NCI-H2227 (cell line): ENCODE measurements around the gene E2F2.
"Not testable (repeated sequence)": the region's sequence is repeated elsewhere in the genome, so short reads cannot be mapped to it uniquely, and the experiment has no call there.

Source experiments
- DNase-seq: peaks from one replicate; lab custom pipeline; 2025; ENCODE audit not compliant: unreplicated experiment; lab: John Stamatoyannopoulos, UW

The E2F2 gene

GRCh38 chr1:23525558-23526250, 5.3 kb downstream of the E2F2 start:
- no peak for DNase-seq

GRCh38 chr1:23524716-23525401, 6.2 kb downstream of the E2F2 start:
- peak; percentile 78 for DNase-seq

- DNase-seq, result no peak
These were observed 6.9 kb downstream of the E2F2 start for GRCh38 chr1:23524163-23524562.

- no peak for DNase-seq
These were observed 8.6 kb downstream of the E2F2 start for GRCh38 chr1:23522244-23522982.

- DNase-seq, result peak; percentile 11
These were observed 9.4 kb downstream of the E2F2 start for GRCh38 chr1:23521588-23521987.

- no peak for DNase-seq
These were observed 13.5 kb downstream of the E2F2 start for GRCh38 chr1:23517581-23517980.

- DNase-seq, result no peak
These were observed 15.1 kb downstream of the E2F2 start for GRCh38 chr1:23515905-23516304.

- no peak for DNase-seq
These were observed 16.8 kb downstream of the E2F2 start for GRCh38 chr1:23514111-23514679.

GRCh38 chr1:23509896-23510295, 21.1 kb downstream of the E2F2 start:
- no peak for DNase-seq

DNA sequence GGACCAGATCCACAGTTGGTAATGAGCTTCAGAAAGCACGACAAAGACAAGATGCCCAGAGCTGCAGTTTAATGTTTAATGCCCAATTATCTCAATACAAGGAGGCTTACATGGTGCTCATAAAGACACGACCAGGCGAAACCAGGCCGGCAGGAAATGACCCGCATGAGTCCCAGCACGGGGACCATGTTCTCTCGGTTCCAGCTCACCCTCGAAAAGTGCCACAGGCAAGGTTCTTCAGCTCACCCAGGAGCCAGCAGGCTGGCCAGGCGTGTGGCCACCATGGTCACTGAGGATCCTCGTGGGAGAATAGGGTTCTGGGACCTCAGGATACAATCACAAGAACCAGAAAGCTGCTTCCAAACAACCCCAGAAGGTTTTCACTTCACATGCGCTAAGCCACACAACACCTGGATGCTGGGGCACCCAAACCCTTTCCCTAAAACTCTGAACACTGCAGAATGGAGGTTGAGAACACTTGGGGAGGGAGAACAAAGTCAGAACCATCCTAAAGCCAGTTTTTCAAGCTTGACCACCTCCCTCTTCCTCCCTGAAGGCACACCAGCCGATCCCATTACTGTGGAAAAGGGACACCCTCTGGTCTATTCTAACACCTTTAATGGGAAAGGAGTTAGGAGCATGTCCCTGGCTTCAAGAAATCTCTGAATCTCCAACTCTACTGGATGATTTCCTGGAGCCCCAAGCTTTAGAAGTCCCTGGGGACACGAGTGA, 24.5 kb downstream of the E2F2 start:
- DNase-seq, result no peak

DNA sequence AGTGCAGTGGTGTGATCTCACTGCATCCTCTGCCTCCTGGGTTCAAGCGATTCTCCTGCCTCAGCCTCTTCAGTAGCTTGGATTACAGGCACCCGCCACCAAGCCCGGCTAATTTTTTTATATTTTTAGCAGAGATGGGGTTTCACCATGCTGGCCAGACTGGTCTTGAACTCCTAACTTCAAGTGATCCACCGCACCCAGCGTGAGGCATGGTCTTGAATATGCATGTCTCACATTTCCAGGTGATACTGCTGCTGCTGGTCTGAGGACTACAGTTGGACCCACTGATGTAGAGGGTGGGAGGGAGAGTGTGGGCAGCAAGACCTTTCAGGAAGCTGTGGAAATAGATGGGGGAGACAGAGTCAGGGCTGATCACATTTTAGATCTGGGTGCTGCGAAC, 25.2 kb downstream of the E2F2 start:
- DNase-seq, result no peak

GRCh38 chr1:23504156-23504555, 26.9 kb downstream of the E2F2 start:
- not testable (repeated sequence) for DNase-seq

DNA sequence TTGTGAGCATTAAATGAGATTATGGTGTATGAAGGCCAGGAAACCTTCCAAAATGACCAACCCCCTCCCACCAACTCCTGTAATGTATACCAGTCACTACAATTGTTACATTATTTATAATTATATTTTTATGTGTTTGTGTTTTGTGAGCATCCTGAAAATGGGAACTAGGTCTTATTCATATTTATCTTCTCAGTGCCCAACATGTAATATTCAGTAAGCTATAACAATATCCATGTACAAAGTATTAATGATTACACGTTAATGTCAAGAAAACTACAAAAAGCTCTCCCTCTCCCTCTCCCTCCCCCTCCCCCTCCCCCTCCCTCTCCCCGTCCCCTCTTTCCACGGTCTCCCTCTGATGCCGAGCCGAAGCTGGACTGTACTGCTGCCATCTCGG, 28.1 kb downstream of the E2F2 start:
- no peak for DNase-seq

DNA sequence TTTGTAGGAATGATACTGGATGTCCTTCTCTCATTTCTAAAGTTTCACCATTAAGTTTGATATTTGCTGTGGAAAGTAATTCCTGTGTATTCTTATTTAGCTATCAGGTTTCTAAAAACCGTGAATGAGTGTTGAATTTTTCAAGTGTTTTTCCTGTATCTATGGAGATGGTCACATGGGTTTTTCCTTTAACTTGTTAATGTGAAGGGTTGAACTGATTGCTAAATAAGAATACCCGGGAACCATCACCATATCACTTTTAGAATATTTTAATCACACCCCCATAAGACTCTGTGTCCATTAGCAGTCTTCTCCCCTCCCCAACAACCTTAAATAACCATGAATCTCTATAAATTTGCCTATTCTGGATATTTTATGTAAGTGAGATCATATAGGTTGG, 30.6 kb downstream of the E2F2 start:
- no peak for DNase-seq

- no peak for DNase-seq
These were observed 33.1 kb downstream of the E2F2 start for GRCh38 chr1:23497777-23498439.

DNA sequence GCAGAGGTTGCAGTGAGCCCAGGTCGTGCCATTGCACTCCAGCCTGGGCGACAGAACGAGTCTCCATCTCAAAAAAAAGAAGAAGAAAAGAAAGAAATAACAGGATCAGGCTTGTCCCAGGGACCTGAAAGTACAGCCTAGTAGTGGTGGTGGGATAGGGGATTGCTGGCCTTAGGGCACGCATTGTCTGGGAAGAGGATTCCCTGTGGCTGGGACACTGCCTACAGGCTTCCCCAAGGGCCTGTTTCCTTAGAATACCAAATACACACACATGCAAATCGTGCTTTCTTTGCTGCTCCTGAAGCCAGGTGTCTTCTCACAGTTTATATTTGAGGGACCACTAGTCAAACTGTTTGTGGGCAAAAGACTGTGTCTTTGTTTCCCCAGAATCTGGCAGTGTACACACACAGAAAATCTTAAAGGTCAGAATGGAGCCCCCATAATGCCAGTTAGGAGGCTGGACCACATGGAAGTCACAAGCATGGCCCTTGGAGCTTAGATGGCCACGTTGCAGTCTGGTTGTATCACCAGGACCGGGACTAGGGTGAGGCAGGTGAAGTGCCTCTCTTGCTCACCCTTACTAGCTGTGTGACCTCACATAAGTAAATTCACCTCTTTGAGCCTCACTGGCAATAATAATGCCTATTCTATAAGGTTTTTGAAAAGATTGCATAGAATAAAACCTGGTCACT, 34.4 kb downstream of the E2F2 start:
- DNase-seq, result no peak

DNA sequence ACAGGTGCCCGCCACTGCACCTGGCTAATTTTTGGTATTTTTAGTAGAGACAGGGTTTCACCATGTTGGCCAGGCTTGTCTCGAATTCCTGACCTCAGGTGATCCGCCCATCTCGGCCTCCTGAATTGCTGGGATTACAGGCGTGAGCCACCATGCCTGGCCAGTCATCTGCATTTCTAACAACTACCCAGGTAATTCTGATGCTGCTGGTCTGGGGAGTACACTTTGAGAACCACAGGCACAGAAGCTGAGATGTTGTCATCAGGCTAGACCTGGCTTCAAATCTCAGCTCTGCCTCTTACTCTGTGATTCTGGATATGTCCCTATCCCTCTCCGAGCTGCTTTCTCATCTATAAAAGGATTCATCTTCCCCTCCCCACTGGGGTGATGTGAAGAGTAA, 36.2 kb downstream of the E2F2 start:
- not testable (repeated sequence) for DNase-seq

DNA sequence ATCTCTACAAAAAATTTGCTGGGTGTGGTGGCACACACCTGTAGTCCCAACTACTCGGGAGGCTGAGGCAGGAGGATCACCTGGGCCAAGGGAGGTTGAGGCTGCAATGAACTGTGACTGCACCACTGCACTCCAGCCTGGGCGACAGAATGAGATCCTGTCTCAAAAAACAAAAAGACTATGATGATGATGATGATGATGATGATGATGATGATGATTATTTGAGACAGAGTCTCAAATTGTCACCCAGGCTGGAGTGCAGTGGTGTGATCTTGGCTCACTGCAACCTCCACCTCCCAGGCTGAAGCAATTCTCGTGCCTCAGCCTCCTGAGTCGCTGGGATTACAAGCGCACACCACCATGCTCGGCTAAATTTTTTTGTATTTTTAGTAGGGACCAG, 38.3 kb downstream of the E2F2 start:
- not testable (repeated sequence) for DNase-seq

- no peak for DNase-seq
These were observed 38.8 kb downstream of the E2F2 start for GRCh38 chr1:23492132-23492720.

GRCh38 chr1:23489842-23490241, 41.2 kb downstream of the E2F2 start:
- DNase-seq, result peak; percentile 18
